Pons (tissue), 1 donor: ENCODE results near the gene PATE1.

Source experiments
- DNase-seq: peaks from one replicate; pipeline ENCODE4 v3.0.0-alpha.2; 2016; ENCODE audit warnings: low spot score

PATE1 gene

GRCh38 chr11:125790825-125791224, 44.7 kb downstream of the PATE1 start:
- no peak for DNase-seq

- DNase-seq, result no peak
Measured at GRCh38 chr11:125797641-125798040, 51.6 kb downstream of the PATE1 start.
